ENCODE results near the gene SP9.

The SP9 gene

GRCh38 chr2:174353004-174353403 is 18.2 kb downstream of the SP9 start:
- no peak for TF ChIP-seq FOXP2 (optimal IDR thresholded peaks at IDR 0.05; ENCODE audit: borderline replicate concordance, extremely low read depth, extremely low read length, insufficient read depth)

DNA sequence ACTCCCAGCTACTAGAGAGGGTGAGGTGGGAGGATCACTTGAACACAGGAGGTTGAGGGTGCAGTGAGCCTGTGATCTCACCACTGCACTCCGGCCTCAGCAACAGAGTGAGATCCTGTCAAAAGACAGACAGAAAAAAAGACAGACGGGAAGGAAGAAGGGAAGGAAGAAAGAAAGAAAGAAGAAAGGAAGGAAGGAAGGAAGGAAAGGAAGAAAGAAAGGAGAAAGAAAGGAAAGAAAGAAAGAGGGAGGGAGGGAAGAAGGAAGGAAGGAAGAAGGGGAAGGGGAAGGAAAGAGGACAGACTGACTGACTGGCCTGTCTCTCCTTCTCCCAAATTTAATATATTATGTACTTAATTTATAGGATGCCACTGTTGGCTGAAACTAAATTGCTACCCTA is 21.6 kb downstream of the SP9 start:
- TF ChIP-seq REST (IDR thresholded peaks at IDR 0.05; ENCODE audit: insufficient read depth in 1 of 2, low read depth in 2 of 2, low read length in 2 of 2) = no peak
- TF ChIP-seq POLR2AphosphoS5 (IDR thresholded peaks at IDR 0.05; ENCODE audit: low read depth, low read length) = no peak
- TF ChIP-seq FOXP2 (optimal IDR thresholded peaks at IDR 0.05; ENCODE audit: borderline replicate concordance, extremely low read depth, extremely low read length, insufficient read depth) = no peak

DNA sequence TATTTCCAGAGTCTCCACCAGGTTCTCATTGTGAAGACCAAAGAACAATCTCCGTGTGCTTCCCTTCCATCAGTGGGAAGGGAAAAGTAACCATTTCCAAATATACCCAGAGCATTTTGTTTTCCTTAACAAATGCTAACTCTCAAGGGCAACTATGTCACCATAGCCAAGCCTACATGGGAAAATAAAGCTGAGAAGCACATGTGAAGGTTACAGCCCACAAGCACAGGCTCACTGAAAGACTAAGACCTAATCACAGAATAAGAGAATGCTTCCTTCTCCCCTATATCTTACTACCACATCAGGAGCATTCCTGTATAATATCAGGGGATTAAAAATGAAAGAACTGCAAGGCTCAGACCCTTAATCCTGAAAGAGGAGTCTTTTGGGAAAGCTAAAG is 28.2 kb downstream of the SP9 start:
- no peak for TF ChIP-seq REST (IDR thresholded peaks at IDR 0.05; ENCODE audit: insufficient read depth in 1 of 2, low read depth in 2 of 2, low read length in 2 of 2)
- no peak for TF ChIP-seq FOXP2 (optimal IDR thresholded peaks at IDR 0.05; ENCODE audit: borderline replicate concordance, extremely low read depth, extremely low read length, insufficient read depth)
- no peak for TF ChIP-seq POLR2AphosphoS5 (IDR thresholded peaks at IDR 0.05; ENCODE audit: low read depth, low read length)
- no peak for TF ChIP-seq SIN3A (IDR thresholded peaks at IDR 0.05; ENCODE audit: borderline replicate concordance, insufficient read depth, low read length)
- TF ChIP-seq TAF1 (IDR thresholded peaks at IDR 0.05; ENCODE audit: borderline replicate concordance, insufficient read depth, low read length) = no peak

- TF ChIP-seq REST (IDR thresholded peaks at IDR 0.05; ENCODE audit: insufficient read depth in 1 of 2, low read depth in 2 of 2, low read length in 2 of 2) (no peak), TAF1 (IDR thresholded peaks at IDR 0.05; ENCODE audit: borderline replicate concordance, insufficient read depth, low read length) (no peak), POLR2AphosphoS5 (IDR thresholded peaks at IDR 0.05; ENCODE audit: low read depth, low read length) (no peak), FOXP2 (optimal IDR thresholded peaks at IDR 0.05; ENCODE audit: borderline replicate concordance, extremely low read depth, extremely low read length, insufficient read depth) (no peak), SIN3A (IDR thresholded peaks at IDR 0.05; ENCODE audit: borderline replicate concordance, insufficient read depth, low read length) (no peak)
These were observed 29.9 kb downstream of the SP9 start for GRCh38 chr2:174364628-174365027.

DNA sequence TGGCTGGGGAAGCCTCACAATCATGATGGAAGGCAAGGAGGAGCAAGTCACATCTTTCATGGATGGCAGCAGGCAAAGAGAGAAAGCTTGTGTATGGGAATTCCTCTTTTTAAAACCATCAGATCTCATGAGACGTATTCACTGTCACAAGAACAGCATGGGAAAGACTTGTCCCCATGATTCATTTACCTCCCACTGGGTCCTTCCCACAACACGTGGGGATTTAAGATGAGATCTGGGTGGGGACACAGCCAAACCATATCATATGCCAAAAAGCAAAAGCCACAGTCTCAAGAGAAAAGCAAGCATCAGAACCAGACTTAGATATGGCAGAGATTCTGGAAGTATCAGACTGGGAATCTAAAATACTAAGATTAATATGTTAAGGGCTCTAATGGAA is 30.8 kb downstream of the SP9 start:
- TF ChIP-seq TAF1 (IDR thresholded peaks at IDR 0.05; ENCODE audit: borderline replicate concordance, insufficient read depth, low read length) (no peak), REST (IDR thresholded peaks at IDR 0.05; ENCODE audit: insufficient read depth in 1 of 2, low read depth in 2 of 2, low read length in 2 of 2) (no peak), FOXP2 (optimal IDR thresholded peaks at IDR 0.05; ENCODE audit: borderline replicate concordance, extremely low read depth, extremely low read length, insufficient read depth) (no peak), POLR2AphosphoS5 (IDR thresholded peaks at IDR 0.05; ENCODE audit: low read depth, low read length) (no peak), SIN3A (IDR thresholded peaks at IDR 0.05; ENCODE audit: borderline replicate concordance, insufficient read depth, low read length) (no peak)

All from PFSK-1 (cell line).